Measurements from ENCODE around the gene DYNC1LI2. TPM values are rescaled to one million over a fixed set of nuclear protein-coding genes. Genes with fewer than 3 reads are reported as not detected.

The DYNC1LI2 gene
- total RNA-seq, 1 donor from 2014 or later, result 179 TPM

GRCh38 chr16:66677836-66678235 lies 73.6 kb downstream of the DYNC1LI2 start:
- Mint-ChIP-seq H3K4me3 (ENCODE audit: low read depth) (no peak overlapping the region), H3K27me3 (no peaks in the 10 kb centered on the region), H3K27ac (no peak overlapping the region), H3K4me1 (ENCODE audit: low read depth) (peaks cover 1% of the 10 kb centered on the region), H3K9me3 (ENCODE audit: low read depth) (no peaks in the 10 kb centered on the region), H3K36me3 (ENCODE audit: insufficient read depth) (peaks cover 6% of the 10 kb centered on the region)
- no peak for DNase-seq (ENCODE audit: low spot score, unreplicated experiment)
- TF ChIP-seq, protein P1, sequence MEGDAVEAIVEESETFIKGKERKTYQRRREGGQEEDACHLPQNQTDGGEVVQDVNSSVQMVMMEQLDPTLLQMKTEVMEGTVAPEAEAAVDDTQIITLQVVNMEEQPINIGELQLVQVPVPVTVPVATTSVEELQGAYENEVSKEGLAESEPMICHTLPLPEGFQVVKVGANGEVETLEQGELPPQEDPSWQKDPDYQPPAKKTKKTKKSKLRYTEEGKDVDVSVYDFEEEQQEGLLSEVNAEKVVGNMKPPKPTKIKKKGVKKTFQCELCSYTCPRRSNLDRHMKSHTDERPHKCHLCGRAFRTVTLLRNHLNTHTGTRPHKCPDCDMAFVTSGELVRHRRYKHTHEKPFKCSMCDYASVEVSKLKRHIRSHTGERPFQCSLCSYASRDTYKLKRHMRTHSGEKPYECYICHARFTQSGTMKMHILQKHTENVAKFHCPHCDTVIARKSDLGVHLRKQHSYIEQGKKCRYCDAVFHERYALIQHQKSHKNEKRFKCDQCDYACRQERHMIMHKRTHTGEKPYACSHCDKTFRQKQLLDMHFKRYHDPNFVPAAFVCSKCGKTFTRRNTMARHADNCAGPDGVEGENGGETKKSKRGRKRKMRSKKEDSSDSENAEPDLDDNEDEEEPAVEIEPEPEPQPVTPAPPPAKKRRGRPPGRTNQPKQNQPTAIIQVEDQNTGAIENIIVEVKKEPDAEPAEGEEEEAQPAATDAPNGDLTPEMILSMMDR (IDR thresholded peaks at IDR 0.05; ENCODE audit: unreplicated experiment), result no peak

DNA sequence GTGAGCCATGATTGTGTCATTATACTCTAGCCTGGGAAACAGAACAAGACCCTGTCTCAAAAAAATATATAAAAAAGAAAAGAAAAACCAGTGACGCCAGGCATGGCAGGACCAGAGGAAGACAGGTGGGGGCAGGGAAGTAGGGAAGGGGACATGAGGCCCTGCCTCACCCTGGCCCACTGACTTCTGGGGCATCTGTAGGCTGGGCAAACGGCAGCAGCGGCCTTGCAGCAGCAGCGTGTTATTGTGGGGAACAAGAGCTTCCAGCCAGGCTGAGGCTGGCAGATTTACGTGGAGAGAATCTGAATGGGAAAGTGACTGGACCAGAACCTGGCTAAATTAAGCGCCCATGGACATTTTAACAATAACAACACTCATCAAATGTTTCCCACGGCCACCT lies 74.2 kb downstream of the DYNC1LI2 start:
- H3K36me3 Mint-ChIP-seq (ENCODE audit: insufficient read depth), result peaks cover 6% of the 10 kb centered on the region
- H3K27me3 Mint-ChIP-seq, result no peaks in the 10 kb centered on the region
- TF ChIP-seq, protein P1 (IDR thresholded peaks at IDR 0.05; ENCODE audit: unreplicated experiment), result no peak
- H3K9me3 Mint-ChIP-seq (ENCODE audit: low read depth), result no peaks in the 10 kb centered on the region
- H3K27ac Mint-ChIP-seq, result no peak overlapping the region
- DNase-seq (ENCODE audit: low spot score, unreplicated experiment), result no peak
- H3K4me1 Mint-ChIP-seq (ENCODE audit: low read depth), result peaks cover 1% of the 10 kb centered on the region
- H3K4me3 Mint-ChIP-seq (ENCODE audit: low read depth), result no peak overlapping the region

DNA sequence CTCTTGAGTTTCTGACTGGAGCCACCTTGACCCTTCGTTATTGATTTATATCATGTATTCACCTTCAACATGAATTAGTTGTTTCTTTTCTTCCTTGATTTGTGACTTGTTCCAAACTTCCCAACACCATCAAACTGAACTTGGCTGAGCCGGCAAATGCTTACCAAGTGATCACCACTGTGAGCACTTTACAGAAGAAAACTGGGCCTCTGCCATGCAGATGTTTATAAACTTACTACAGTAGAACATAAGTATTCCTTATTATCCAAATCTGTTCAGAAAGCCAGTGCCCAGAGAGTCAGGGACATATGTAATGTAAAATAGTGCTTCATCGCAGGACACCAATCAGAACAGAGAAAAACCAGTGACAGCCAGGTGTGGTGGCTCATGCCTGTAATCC lies 74.8 kb downstream of the DYNC1LI2 start:
- Mint-ChIP-seq H3K36me3 (ENCODE audit: insufficient read depth) (peaks cover 5% of the 10 kb centered on the region), H3K4me1 (ENCODE audit: low read depth) (peaks cover 1% of the 10 kb centered on the region), H3K27me3 (no peaks in the 10 kb centered on the region), H3K27ac (no peak overlapping the region), H3K4me3 (ENCODE audit: low read depth) (no peak overlapping the region), H3K9me3 (ENCODE audit: low read depth) (no peaks in the 10 kb centered on the region)
- TF ChIP-seq, protein P1 (IDR thresholded peaks at IDR 0.05; ENCODE audit: unreplicated experiment), result no peak
- no peak for DNase-seq (ENCODE audit: low spot score, unreplicated experiment)

- Mint-ChIP-seq H3K4me3 (ENCODE audit: low read depth) (no peak overlapping the region), H3K27me3 (no peaks in the 10 kb centered on the region), H3K36me3 (ENCODE audit: insufficient read depth) (peaks cover 2% of the 10 kb centered on the region)
These were observed 77.7 kb downstream of the DYNC1LI2 start for GRCh38 chr16:66673691-66674090.

More at GRCh38 chr16:66673691-66674090, 77.7 kb downstream of the DYNC1LI2 start:
- H3K4me1 Mint-ChIP-seq (ENCODE audit: low read depth), result peaks cover 1% of the 10 kb centered on the region
- H3K9me3 Mint-ChIP-seq (ENCODE audit: low read depth), result no peaks in the 10 kb centered on the region
- no peak for DNase-seq (ENCODE audit: low spot score, unreplicated experiment)
- TF ChIP-seq, protein P1 (IDR thresholded peaks at IDR 0.05; ENCODE audit: unreplicated experiment), result no peak
- H3K27ac Mint-ChIP-seq, result no peak overlapping the region

Other genes starting within 250 kb of the DYNC1LI2 start
- gene TK2, start 201.5 kb downstream of the DYNC1LI2 start, total RNA-seq, result 16.1 and 17.5 TPM in 2 replicates
- gene CKLF, start 199.0 kb downstream of the DYNC1LI2 start, total RNA-seq, result 35.6 and 38.1 TPM in 2 replicates
- gene CMTM1, start 185.2 kb downstream of the DYNC1LI2 start, total RNA-seq, result 8.8 and 9.0 TPM in 2 replicates
- gene CMTM2, start 172.1 kb downstream of the DYNC1LI2 start, total RNA-seq, result 0.58 TPM in 1 of 2 replicates, not detected in the other
- 48.2 and 51.5 TPM in 2 replicates for gene CMTM3, start 146.9 kb downstream of the DYNC1LI2 start, total RNA-seq
- gene CMTM4, start 54.9 kb downstream of the DYNC1LI2 start, total RNA-seq, result 80.9 and 82.3 TPM in 2 replicates
- gene TERB1, start 50.0 kb upstream of the DYNC1LI2 start, total RNA-seq, result 0.29 TPM in 1 of 2 replicates, not detected in the other
- 114 and 117 TPM in 2 replicates for gene NAE1, start 79.4 kb upstream of the DYNC1LI2 start, total RNA-seq
- not detected in 2 replicates for gene CA7, start 92.8 kb upstream of the DYNC1LI2 start, total RNA-seq
- gene PDP2, start 128.9 kb upstream of the DYNC1LI2 start, total RNA-seq, result 17.0 and 20.0 TPM in 2 replicates
- not detected in 2 replicates for gene CDH16, start 167.3 kb upstream of the DYNC1LI2 start, total RNA-seq
- 0.27 and 0.36 TPM in 2 replicates for gene RRAD, start 173.9 kb upstream of the DYNC1LI2 start, total RNA-seq
- 58.1 and 59.9 TPM in 2 replicates for gene CIAO2B, start 182.8 kb upstream of the DYNC1LI2 start, total RNA-seq
- gene CES2, start 183.9 kb upstream of the DYNC1LI2 start, total RNA-seq, result 39.2 and 43.9 TPM in 2 replicates
- 2.7 and 4.8 TPM in 2 replicates for gene CES3, start 209.7 kb upstream of the DYNC1LI2 start, total RNA-seq
- gene CES4A, start 237.0 kb upstream of the DYNC1LI2 start, total RNA-seq, result 4.6 and 5.2 TPM in 2 replicates